Lower leg skin (tissue), 3 donors: ENCODE results near the gene DDX60.

ENCODE experiments used
- CTCF ChIP-seq, 3 donors: fragments of 450-650 bp; IDR thresholded peaks; one replicate each; pipeline ENCODE4 v1.5.1; 2016; ENCODE audit warnings: antibody characterized with exemption in 3 of 3, mild to moderate bottlenecking in 3 of 3, moderate library complexity in 2 of 3
- POLR2A ChIP-seq, 2 donors: fragments of 450-650 bp; IDR thresholded peaks; one replicate each; pipeline ENCODE4 v1.6.1; 2016 to 2017; ENCODE audit warnings: antibody characterized with exemption in 2 of 2, mild to moderate bottlenecking in 1 of 2, moderate library complexity in 1 of 2

GRCh38 chr4:168241953-168242352, 76.6 kb downstream of the DDX60 start:
- TF ChIP-seq CTCF (IDR thresholded peaks at IDR 0.05) (no peak), POLR2A (IDR thresholded peaks at IDR 0.05) (no peak)
